ENCODE results near the gene GFOD1.

Gene GFOD1

DNA sequence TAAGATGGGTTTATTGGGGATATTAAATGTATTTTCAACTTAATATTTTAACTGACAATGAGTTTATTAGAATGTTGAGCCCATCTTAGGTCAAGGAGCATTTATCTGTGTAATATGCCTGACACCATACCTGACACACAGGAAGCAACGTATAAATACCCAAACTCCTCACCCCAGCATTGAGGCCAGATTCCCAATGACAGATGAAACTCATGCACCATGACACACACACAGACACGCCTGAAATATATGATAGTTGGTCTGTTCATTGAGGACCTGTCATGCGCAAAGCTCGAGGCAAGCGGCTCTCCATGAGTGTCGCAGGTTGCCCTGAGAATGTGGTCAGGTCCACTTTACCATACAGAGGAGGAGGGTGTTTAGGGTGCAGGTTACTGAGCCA is 64.1 kb downstream of the GFOD1 start:
- no peak for DNase-seq (ENCODE audit: low spot score)

DNA sequence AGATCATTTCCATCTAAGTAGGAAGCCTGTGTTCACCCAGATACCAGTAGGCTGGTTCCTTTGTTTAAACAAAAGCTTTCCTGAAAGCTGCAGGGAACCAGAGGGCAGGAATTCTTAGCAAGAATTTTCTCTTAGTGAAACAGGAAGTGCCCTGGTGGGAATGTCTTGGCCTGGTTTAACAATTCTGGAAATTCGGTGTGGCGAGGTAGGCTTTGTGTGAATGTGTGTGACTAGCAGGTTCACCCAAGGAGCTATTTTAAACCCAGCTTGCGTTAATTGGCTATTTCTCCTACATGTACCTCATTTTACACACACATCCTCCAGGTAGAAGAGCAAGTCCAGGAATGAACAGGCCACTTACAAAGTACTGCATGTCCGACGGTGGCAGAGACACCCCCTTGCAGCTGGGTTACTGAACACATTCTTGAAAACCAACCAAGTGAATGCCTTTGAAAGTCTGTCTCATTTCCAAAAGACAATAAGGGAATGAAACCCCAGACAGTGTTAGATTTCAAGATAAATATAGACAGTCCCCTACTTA is 64.6 kb downstream of the GFOD1 start:
- no peak for DNase-seq (ENCODE audit: low spot score)

DNA sequence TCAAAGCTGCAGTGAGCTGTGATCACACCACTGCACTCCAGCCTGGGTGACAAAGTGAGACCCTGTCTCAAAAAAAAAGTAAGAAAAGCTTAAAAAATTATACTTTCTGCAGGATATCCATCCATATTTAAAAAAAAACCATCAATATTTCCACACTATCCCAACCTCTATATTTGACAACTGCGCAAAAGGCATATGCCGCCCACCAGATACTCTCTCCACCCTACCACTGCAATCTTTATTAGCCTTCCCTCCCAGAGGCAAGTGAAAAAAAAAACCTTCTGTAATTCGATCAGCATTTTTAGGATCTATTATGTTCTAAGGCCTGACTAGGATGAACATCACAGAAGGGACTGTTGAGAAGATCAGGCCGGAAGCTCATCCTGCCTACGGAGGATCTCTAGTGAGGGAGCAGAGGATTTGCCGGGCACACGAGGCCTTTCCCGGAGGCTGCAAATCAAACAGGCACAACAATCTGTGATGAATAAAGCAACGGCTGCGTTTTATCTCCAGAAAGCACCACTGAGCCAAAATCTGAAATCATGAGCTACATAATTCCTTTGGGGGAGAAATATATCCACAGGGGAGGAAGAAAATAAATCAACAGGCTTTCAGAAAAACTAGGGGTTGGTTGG is 65.9 kb downstream of the GFOD1 start:
- no peak for DNase-seq (ENCODE audit: low spot score)

DNA sequence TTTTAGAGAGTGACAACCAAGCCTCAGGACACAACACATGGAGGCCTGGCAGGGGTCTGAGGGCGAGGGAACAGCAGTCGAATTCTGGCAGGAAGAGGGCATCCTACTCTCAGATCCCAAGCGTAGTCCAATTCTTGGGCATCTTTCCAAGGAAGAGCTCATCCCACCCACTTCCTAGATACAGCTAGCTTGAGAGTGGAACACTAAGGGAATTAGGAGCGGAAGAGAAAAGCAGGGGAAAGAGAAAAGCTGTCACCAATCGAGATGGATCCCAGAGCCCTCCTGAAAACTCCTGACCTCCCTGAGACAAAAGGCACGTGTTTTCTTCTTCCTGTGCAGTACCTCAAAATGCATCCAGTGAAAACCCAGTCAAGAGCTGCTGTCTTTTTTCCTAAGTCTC is 67.1 kb downstream of the GFOD1 start:
- DNase-seq (ENCODE audit: low spot score), result no peak

DNA sequence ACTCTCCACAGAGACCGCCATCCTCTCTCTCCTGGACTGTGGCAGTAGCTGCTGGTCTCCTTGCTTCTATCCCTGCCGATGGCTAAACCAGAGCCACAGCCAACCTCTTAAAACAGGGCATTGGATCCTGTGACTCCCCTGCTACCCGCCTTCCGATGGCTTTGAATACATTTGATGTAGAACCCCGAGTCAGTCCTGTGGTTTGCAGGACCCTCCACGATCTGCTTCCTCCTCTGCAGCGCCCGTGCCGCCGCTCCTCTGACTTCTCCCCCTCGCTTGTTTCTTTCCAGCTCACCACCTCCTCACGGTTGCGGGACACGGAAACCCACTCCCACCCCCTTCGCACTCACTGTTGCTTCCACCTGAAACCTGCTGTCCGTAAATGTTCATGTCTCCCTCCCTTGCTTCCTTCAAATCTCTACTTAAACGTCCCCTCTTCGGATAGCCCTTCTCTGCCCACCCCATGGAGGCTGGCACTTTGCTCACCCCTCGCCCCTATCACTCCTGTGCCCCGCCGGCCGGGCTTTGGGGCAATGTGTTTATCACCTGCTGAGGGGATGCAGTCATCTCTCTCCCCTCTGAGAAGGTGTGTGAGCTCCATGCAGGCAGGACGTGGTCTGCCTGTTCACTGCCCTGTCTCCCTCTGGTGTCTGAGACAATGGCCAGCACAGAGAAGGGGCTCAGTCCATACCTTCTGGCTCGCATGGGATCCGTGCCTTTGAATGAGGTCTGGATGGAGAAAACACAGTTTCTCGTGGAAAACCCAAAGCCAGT is 67.8 kb downstream of the GFOD1 start:
- no peak for DNase-seq (ENCODE audit: low spot score)

DNA sequence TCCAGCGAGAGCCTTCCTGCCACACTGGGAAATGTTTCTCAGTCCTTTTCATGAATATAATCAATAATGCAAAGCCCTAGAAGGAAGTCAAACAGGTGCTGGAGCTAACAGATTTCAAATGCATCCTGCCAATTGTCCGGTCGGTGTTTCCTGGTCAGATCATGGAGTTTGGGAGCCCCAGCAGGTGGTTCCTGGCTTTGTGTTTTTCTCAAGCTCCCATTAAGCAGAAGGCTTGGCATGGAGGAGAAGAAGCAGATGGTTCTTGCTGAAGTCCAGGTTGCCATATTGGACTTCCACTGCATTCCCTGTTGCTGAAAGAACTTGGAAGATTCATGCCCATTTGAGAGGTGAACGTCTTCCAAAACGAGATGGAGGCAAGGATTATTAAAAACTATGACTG is 68.6 kb downstream of the GFOD1 start:
- DNase-seq (ENCODE audit: low spot score), result no peak

DNA sequence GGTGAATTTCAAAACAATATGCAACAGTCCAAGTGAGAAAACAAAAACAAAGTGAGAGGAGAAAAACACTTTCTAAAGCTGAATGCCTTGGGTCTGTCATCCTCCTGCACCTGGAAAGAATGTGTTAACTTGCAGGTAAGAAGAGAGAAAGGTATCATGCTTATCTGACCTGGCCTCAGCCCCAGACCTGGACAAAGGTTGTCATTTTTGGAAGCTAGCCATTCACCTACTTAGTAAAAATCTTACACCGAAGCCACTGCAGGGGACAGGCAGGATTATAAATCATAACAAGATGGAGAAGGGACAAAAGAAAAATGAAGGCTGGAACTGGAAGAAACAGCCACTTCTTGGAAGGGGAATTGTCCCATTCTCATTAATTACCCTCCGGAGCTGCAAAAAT is 69.4 kb downstream of the GFOD1 start:
- DNase-seq (ENCODE audit: low spot score), result no peak

DNA sequence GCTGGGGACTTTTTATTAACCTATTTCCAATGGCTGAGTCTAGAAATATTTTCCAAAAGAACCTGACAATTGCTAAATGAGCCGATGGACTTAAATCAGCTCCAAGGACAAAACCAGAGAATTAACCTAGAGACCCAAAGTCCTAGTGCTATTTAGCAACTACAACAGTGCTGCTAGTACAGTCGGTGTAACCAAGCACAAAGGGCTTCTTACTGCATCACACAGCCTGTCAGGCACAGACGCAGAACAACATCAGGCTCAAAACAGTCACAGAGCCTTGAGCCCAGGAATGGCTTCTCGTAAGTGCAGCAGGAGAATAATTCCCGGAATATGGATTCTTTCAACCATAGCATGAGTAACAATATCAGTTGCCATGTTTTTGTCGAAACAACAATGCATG is 70.0 kb downstream of the GFOD1 start:
- DNase-seq (ENCODE audit: low spot score), result no peak

DNA sequence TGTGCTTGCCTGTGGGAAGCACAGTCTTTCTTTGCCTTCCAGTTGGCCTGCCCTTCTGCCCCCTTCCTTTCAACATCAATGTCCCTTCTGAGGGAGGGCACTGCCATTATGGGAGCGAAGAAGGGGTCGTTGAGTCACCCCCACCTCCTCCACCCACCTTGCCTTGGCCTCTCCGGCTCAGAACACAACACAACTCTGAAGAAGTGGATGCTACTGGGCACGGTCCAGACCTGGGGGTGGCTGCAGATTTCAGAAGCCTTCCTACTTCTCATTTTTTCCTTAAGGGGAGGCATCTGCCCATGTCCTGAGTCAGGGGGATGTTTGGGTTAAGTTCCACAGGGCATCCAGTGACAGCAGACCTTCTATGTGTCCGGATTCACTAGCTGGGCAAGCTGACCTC is 72.1 kb downstream of the GFOD1 start:
- DNase-seq (ENCODE audit: low spot score), result no peak

DNA sequence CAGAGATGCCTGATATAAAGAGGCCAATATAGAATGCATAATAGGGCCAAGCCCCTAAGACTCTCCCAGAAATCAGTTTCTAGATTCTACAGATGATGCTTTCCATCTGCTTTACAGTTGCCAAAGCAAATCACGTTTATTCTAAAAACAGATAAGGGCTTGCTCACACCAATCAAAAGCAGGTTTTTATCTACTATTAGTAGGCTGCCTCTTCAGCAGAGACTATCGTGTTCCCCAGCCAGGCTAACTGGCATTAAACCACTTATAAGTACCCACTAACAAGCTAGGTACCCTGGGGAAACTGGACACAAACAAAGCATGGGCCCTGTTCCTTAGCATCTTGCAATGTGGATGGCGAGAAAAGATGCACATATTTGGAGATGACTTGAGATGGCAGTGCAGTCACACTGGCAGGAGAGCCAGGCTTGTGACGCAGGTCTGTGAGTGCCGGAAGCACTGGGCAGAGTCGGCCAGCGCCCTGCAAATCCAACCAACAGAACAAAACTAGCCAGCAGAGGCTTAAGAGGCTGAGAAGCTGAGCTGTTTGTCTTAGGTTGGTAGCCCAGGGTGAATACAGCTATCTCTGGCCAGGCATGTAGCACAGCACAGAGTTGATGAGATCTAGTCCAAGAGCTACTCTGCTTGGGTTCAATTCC is 73.4 kb downstream of the GFOD1 start:
- DNase-seq (ENCODE audit: low spot score), result no peak

DNA sequence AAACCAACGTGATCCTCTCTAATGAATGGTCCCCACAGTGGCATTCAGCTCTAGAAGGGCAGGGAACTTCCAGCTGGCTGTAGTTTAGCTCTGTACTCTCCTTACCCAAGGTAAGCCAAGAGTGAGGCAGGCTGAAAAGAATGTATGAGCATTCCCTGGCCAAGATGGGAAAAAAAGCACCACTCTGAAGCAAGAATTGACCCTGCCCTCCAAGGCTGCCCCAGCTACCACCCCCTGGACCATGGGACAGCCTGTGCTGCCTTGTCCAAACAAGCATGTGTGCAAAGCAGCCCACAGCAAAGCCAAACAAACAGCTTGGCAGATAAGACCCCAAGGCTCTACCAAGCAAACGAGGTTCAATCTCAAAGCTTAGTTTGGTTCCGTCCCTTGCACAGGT is 73.9 kb downstream of the GFOD1 start:
- DNase-seq (ENCODE audit: low spot score), result peak; percentile 75

DNA sequence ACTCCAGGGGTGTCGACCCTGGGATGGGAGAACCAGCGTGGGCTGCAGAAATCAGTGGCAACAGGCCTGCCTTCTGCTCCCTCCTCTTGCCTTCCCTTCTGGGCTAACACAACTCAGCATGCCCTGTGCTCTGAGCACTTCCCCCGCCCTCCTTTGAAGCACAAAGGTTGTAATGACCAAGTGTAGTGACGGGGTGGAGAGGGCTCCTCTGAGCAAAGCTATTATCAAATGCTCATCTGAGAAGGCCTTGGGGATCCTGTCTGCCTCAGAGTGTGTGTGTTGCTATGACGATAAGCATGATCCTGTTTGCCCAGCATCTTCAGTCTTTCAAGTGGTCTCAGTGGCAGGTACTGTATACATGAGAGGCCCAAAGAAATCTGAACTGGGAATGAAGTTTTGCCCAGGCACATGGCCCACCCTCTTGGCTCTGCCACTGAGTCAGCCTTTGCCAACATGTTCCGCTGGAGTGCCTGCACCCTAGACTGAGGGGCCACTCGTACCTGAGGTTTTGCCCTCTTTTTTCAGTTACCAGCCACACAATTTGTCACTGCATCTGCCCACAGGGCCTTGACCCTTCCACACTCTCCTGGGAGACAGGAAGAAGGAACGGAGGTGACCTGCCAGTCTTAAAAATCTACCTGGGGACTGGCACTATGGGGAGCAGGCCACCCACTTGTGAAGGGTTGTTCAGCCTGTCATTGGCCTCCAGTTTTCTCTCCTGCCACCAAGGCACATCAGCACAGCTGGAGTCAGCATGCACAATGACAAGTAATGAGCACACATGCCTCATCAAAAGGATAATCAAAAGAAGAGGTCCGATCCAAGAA is 74.5 kb downstream of the GFOD1 start:
- no peak for DNase-seq (ENCODE audit: low spot score)

DNA sequence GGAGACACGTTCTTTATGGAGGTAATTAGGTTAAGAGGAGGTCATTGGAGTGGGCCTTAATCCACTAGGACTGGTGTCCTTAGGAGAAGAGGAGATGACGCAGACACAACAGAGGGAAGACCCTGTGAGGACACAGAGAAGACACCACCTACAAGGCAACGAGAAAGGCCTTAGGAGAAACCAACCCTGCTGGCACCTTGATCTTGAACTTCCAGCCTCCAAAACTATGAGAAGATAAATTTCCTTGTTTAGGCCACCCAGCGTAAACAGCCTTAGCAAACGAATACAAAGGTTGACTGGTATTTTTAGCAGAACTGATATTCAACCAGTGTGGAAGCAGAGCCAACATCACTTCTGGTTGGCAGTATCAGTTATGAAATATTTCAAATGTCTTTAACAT is 75.2 kb downstream of the GFOD1 start:
- DNase-seq (ENCODE audit: low spot score), result no peak

DNA sequence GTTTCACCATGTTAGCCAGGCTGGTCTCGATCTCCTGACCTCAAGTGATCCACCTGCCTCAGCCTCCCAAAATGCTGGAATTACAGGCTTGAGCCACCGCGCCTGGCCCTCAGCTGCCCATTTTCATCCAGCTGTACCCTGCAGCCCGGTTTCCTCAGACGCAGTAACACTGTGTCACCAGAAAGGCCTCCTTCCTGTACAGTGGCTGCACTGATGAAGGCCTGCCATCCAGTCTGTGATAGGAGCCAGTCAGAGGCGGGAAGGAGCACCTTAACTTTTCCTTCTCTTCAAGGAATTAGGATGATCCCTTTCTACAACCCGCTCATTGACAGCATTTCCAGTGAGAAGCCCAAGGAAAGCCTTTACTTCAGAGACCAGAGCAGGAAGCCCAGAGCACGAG is 75.9 kb downstream of the GFOD1 start:
- DNase-seq (ENCODE audit: low spot score), result no peak

DNA sequence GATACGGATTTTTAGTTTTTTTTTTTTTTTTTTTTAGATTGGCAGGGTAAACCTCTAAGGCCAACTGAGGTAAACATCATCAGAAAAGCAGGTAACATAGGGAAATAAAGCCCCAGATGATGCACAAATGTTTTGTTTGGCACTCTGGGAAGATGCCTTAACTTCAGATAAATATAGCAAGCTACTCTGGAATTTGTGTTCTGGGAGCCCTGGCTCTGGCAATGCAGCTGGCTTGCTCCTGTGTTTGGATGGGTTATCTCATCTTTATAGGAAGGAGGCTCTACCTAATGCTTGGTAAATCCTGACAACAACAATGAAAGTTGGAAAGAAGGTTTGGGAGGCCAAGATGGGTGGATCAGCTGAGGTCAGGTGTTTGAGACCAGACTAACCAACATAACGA is 77.4 kb downstream of the GFOD1 start:
- DNase-seq (ENCODE audit: low spot score), result no peak

DNA sequence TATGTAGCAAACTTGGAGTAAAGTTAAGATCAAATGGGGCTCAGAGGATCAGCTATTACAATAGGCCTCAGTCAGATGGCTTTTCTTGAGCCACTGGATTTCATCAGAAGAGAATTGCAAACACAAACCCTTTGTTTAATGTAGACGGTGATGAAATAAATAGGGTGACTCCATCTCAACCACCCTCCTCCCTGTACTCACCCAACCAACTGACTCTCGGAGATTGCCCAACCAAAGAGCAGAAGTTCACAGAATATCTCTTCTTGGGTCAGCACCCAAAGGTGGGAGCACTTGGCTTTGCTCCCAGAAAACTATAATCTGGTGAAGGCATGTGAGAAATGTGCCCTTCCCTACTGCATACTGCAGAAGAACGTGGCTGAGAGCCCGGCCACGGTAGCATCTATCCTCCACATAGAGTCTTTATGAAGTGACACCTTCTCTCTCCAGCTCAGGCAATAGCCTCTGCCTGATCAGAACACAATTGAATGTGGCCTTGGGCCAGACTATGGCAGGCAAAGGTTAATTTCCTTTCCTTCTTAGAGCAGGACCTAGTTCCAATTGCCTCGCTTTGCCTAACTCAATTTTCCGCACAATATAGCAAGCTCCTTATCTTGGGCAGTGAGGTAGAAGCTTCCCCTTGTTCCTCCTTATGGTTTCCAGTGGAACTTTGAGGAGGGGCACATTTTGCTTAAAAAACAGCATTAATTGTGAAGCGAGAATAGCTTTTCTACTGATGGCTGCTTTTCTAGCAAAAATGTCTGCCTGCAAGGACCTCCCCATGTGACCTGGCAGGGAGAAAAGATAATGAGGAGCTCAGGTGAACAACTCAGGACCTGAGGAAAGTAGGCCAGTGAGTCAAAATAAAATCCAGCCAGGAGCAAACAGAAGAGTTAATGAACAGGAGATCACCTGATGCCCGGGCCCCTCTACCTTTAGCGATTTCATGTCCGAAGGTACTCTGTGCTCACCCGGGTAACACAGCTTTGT is 79.4 kb downstream of the GFOD1 start:
- peak; percentile 78 for DNase-seq (ENCODE audit: low spot score)

DNA sequence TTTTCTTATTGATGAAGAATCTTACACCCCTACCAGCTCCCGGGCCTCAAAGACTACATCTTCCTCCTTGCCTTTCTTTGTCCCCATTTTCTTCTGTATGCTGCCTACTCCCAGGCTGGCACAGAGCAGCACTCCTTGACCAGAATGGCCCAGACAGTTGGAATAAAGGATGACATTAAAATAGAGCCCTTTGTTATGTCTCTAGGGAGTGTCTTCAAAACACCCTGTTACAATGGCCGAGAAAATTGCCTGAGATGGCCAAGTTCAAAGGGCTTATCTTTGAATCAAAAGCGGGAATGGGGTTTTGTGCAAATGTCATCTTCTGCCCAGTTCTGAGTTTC is 80.1 kb downstream of the GFOD1 start:
- DNase-seq (ENCODE audit: low spot score), result no peak

DNA sequence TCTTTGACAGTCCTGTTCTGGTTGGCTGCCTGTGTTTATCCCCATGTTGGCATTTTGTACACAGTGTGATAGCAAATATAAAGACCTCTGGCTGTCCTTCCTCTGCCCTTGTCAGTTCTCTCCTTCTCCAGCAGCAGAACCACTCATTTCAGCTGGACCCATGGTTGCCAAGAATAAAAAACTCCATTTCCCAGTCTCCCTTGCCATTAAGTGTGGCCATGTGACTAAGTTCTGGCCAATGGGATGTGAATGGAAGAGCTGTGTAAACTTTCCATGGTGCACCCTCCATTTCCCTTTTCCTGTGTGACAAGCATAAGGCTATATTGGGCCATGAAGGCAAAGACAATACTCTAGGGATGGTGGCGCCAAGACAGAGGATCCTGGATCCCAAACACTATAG is 80.6 kb downstream of the GFOD1 start:
- no peak for DNase-seq (ENCODE audit: low spot score)

DNA sequence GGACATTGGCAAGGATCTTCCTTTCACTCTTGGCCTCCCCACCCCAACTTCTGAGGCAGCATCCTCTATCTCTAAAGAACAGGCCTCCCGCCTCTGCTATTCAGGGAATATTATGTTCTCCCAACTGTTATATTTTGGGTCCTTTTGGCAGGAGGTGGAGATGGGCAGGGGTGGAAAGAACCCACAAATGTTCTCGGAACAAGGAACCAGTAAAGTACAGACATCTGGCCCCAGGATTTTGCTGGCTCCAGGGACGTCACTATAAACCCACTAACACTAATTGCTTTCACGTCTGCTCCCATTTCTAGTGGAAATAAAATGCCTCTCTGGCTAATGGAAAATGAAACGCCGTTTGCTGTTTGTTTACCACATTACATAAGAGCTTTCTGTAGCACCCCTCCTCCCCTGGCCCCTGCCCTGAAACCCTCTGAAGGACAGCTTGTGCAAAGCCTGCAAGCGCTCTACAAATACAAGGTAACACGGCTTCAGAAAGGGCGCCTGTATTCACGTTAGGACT is 81.4 kb downstream of the GFOD1 start:
- no peak for DNase-seq (ENCODE audit: low spot score)

DNA sequence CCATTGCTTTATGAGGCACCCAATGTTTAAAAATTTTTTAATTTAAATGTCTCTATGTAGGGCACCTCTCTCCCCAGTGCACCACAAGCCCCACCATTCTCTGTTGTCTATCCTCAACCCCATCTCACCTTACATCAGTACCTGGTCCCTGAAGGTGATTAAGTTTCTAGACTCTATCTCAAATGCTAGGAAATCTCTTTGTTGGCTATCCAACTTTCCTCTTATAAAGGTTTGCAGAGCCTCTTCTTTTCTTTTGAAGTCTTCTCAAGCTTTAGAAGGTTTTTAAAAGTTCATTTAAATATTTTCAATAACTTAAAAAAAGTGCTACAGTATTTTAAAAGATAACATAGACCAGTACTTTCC is 82.5 kb downstream of the GFOD1 start:
- no peak for DNase-seq (ENCODE audit: low spot score)

Measured in GM03348 (cell line).